IMR-90 (cell line): ENCODE data around the gene SEZ6L. TPM values are rescaled to one million over a fixed set of nuclear protein-coding genes. Genes with fewer than 3 reads are reported as not detected.

Experiments used
- ATAC-seq: fragments of 200-7000 bp; cut with Tn5 transposase; 2 replicates; pipeline ENCODE4 v1.9.1; 2020; ENCODE audit warnings: low read depth, mild to moderate bottlenecking, moderate library complexity
- BruUV-seq: library from RNA; stranded (reverse); fragments of 400-500 nt; replicated peaks from 2 replicates; lab custom pipeline; 2021; lab: Mats Ljungman, UMichigan
- CTCF ChIA-PET: fragments of 300-600 bp; formaldehyde crosslinking; extraction: SDS; loops from one replicate; lab custom pipeline; 2021; ENCODE audit warnings: antibody characterized with exemption; lab: Yijun Ruan, JAX
- POLR2A ChIA-PET: fragments of 300-600 bp; sonication (Branson Sonifier 250); formaldehyde crosslinking; loops from one replicate; lab custom pipeline; 2022; ENCODE audit warnings: antibody characterized with exemption; ENCODE audit not compliant: unreplicated experiment; lab: Charles Lee
- DNase-seq: peaks from one replicate; pipeline ENCODE4 v3.0.0; 2013
- H2AFZ ChIP-seq: replicated peaks from 2 replicates; pipeline ENCODE3; 2013; ENCODE audit warnings: low read length, mild to moderate bottlenecking; ENCODE audit not compliant: poor library complexity
- H2AK5ac ChIP-seq: 2 replicates; pipeline ENCODE4 v1.6.1; 2013; ENCODE audit warnings: low read depth, low read length, inconsistent platforms
- H2AK9ac ChIP-seq: replicated peaks from 2 replicates; pipeline ENCODE3; 2013; ENCODE audit warnings: mild to moderate bottlenecking, low read depth, low read length, moderate library complexity; ENCODE audit not compliant: poor library complexity
- H2BK120ac ChIP-seq: 2 replicates; pipeline ENCODE4 v1.6.1; 2013; ENCODE audit warnings: low read depth, low read length, inconsistent platforms
- H2BK15ac ChIP-seq: 3 replicates; pipeline ENCODE4 v1.6.1; 2013; ENCODE audit warnings: low read depth, low read length, inconsistent platforms
- H2BK20ac ChIP-seq: 2 replicates; pipeline ENCODE4 v1.6.1; 2013; ENCODE audit warnings: low read depth, mild to moderate bottlenecking, inconsistent platforms, low read length, moderate library complexity
- H2BK5ac ChIP-seq: 2 replicates; pipeline ENCODE4 v1.6.1; 2013; ENCODE audit warnings: mild to moderate bottlenecking, low read depth, low read length, inconsistent platforms; ENCODE audit not compliant: poor library complexity, severe bottlenecking
- H3K14ac ChIP-seq: replicated peaks from 2 replicates; pipeline ENCODE4 v1.6.1; 2013; ENCODE audit warnings: low read depth, low read length, inconsistent platforms
- H3K18ac ChIP-seq: 2 replicates; pipeline ENCODE4 v1.6.1; 2013; ENCODE audit warnings: low read depth, low read length, control low read depth
- H3K23ac ChIP-seq: 2 replicates; pipeline ENCODE4 v1.6.1; 2013; ENCODE audit warnings: low read depth, low read length, inconsistent platforms
- H3K27ac ChIP-seq: 2 replicates; pipeline ENCODE4 v1.5.1; 2013; ENCODE audit warnings: mild to moderate bottlenecking, control low read depth, low read length; ENCODE audit not compliant: insufficient read depth
- H3K27me3 ChIP-seq: 2 replicates; pipeline ENCODE4 v1.6.1; 2013; ENCODE audit warnings: low read length; ENCODE audit not compliant: control insufficient read depth, insufficient read depth
- H3K36me3 ChIP-seq: 2 replicates; pipeline ENCODE4 v1.6.1; 2013; ENCODE audit warnings: low read length, mixed read lengths; ENCODE audit not compliant: control insufficient read depth, insufficient read depth
- H3K4ac ChIP-seq: 2 replicates; pipeline ENCODE4 v1.6.1; 2013; ENCODE audit warnings: low read depth, low read length, inconsistent platforms
- H3K4me1 ChIP-seq: 2 replicates; pipeline ENCODE4 v1.6.1; 2013; ENCODE audit warnings: low read length, mixed read lengths; ENCODE audit not compliant: control insufficient read depth, insufficient read depth
- H3K4me2 ChIP-seq: 2 replicates; pipeline ENCODE4 v1.6.1; 2013; ENCODE audit warnings: low read depth, mild to moderate bottlenecking, control low read depth, low read length, moderate library complexity
- H3K4me3 ChIP-seq: 2 replicates; pipeline ENCODE4 v1.5.1; 2013; ENCODE audit warnings: low read depth, mild to moderate bottlenecking, control low read depth, low read length, moderate library complexity; ENCODE audit not compliant: insufficient read depth
- H3K56ac ChIP-seq: 2 replicates; pipeline ENCODE4 v1.6.1; 2013; ENCODE audit warnings: low read length, inconsistent platforms; ENCODE audit not compliant: insufficient read depth; ENCODE audit errors: extremely low read depth
- H3K79me1 ChIP-seq, 2 experiments: 2 replicates each; pipeline ENCODE4 v1.6.1; 2013; ENCODE audit warnings: low read length in 2 of 2, inconsistent platforms in 1 of 2, low read depth in 1 of 2
- H3K9ac ChIP-seq: 2 replicates; pipeline ENCODE4 v1.6.1; 2013; ENCODE audit warnings: low read depth, low read length, control low read depth
- H3K9me1 ChIP-seq: 2 replicates; pipeline ENCODE4 v1.6.1; 2013; ENCODE audit warnings: low read length, inconsistent platforms; ENCODE audit not compliant: insufficient read depth
- H3K9me3 ChIP-seq: 2 replicates; pipeline ENCODE4 v1.6.1; 2013; ENCODE audit warnings: low read length; ENCODE audit not compliant: control insufficient read depth, insufficient read depth
- H4K20me1 ChIP-seq: 2 replicates; pipeline ENCODE4 v1.6.1; 2013; ENCODE audit warnings: low read length, inconsistent platforms; ENCODE audit not compliant: insufficient read depth
- H4K5ac ChIP-seq: 2 replicates; pipeline ENCODE4 v1.6.1; 2013; ENCODE audit warnings: mild to moderate bottlenecking, low read depth, low read length, control low read depth
- H4K8ac ChIP-seq, 2 experiments: 2 replicates each; pipeline ENCODE4 v1.6.1; 2013; ENCODE audit warnings: low read depth in 2 of 2, low read length in 2 of 2, control low read depth in 1 of 2, inconsistent platforms in 1 of 2
- H4K91ac ChIP-seq: 2 replicates; pipeline ENCODE4 v1.6.1; 2013; ENCODE audit warnings: low read depth, low read length, inconsistent platforms; ENCODE audit not compliant: insufficient read depth
- CEBPB ChIP-seq: IDR thresholded peaks from 2 replicates; pipeline ENCODE4 v1.6.1; 2012; ENCODE audit warnings: low read depth, low read length, improper control_type of control experiment
- CHD1 ChIP-seq: IDR thresholded peaks from 2 replicates; pipeline ENCODE4 v1.6.1; 2012; ENCODE audit warnings: low read depth, low read length, improper control_type of control experiment
- CTCF ChIP-seq: conservative IDR thresholded peaks from 2 replicates; pipeline ENCODE4 v1.5.1; 2012; ENCODE audit warnings: mild to moderate bottlenecking, low read depth, low read length, improper control_type of control experiment
- ELK1 ChIP-seq: fragments of 150-350 bp; IDR thresholded peaks from 2 replicates; pipeline ENCODE4 v1.6.1; 2016; ENCODE audit warnings: low read depth, mild to moderate bottlenecking, low read length, moderate library complexity, borderline replicate concordance
- FOS ChIP-seq: fragments of 150-350 bp; IDR thresholded peaks from 2 replicates; pipeline ENCODE4 v1.6.1; 2016; ENCODE audit warnings: low read depth, low read length
- MAFK ChIP-seq: IDR thresholded peaks from 2 replicates; pipeline ENCODE4 v1.6.1; 2012; ENCODE audit warnings: low read depth, low read length, improper control_type of control experiment
- MAZ ChIP-seq: IDR thresholded peaks from 2 replicates; pipeline ENCODE4 v1.6.1; 2012; ENCODE audit warnings: low read depth, mild to moderate bottlenecking, low read length, improper control_type of control experiment, moderate library complexity, borderline replicate concordance
- MXI1 ChIP-seq: IDR thresholded peaks from 2 replicates; pipeline ENCODE4 v1.6.1; 2012; ENCODE audit warnings: low read depth, mild to moderate bottlenecking, low read length, moderate library complexity, borderline replicate concordance
- POLR2A ChIP-seq: IDR thresholded peaks from 2 replicates; pipeline ENCODE4 v1.6.1; 2012; ENCODE audit warnings: mild to moderate bottlenecking, low read depth, low read length
- RAD21 ChIP-seq: IDR thresholded peaks from 2 replicates; pipeline ENCODE4 v1.6.1; 2012; ENCODE audit warnings: low read length, improper control_type of control experiment
- RCOR1 ChIP-seq: IDR thresholded peaks from 2 replicates; pipeline ENCODE4 v1.6.1; 2012; ENCODE audit warnings: mild to moderate bottlenecking, low read length, improper control_type of control experiment; ENCODE audit not compliant: insufficient replicate concordance
- RFX5 ChIP-seq: IDR thresholded peaks from 2 replicates; pipeline ENCODE4 v1.8.0; 2012; ENCODE audit warnings: low read depth, mild to moderate bottlenecking, low read length, moderate library complexity
- SMC3 ChIP-seq: fragments of 150-350 bp; IDR thresholded peaks from 2 replicates; pipeline ENCODE4 v1.6.1; 2016; ENCODE audit warnings: low read depth, mild to moderate bottlenecking, antibody characterized with exemption, low read length, moderate library complexity
- USF2 ChIP-seq: fragments of 150-350 bp; IDR thresholded peaks from 2 replicates; pipeline ENCODE4 v1.6.1; 2017; ENCODE audit warnings: mild to moderate bottlenecking, antibody characterized with exemption, low read length, low read depth
- WGBS, 2 experiments: methylation state at CpG; one replicate each; pipeline versions ENCODE4 v1.1.5 to v1.1.7; 2013; ENCODE audit warnings: missing lambda C conversion rate in 2 of 2; ENCODE audit not compliant: insufficient read length in 1 of 2; ENCODE audit errors: extremely low coverage in 2 of 2; 5-methylcytosine and 5-hydroxymethylcytosine counted together
- dilution Hi-C: fragments of 300-500 bp; cut with HindIII; formaldehyde crosslinking; loops from one replicate; pipeline ENCODE4 v1.14.3; 2018; ENCODE audit warnings: low sequenced_read_pairs; ENCODE audit not compliant: unreplicated experiment
- in situ Hi-C: fragments of 300-500 bp; cut with MboI; formaldehyde crosslinking; loops from 3 replicates; pipeline ENCODE4 v1.14.3; 2019; ENCODE audit warnings: low sequenced_read_pairs, inconsistent platforms, mixed read lengths
- intact Hi-C: fragments of 100-400 bp; cut with micrococcal nuclease; formaldehyde crosslinking; loops from 2 replicates; pipeline ENCODE4 v1.10.0; 2022
- polyA plus RNA-seq, 3 experiments: library from polyadenylated mRNA; depleted of rRNA; stranded (reverse); fragments of >200 nt; gene quantifications; 2 replicates each; pipeline ENCODE4 v1.2.3, GENCODE V29; 2012; ENCODE audit warnings: low replicate concordance in 1 of 3
- total RNA-seq: library from RNA; depleted of rRNA; stranded (reverse); fragments of >200 nt; gene quantifications from 2 replicates; pipeline ENCODE4 v1.2.3, GENCODE V29; 2012

The SEZ6L gene
- total and polyA plus RNA-seq, 2 of the 4 experiments (the other 2 are of a cell fraction) = not detected

GRCh38 chr22:26429458-26430286, 260.4 kb downstream of the SEZ6L start:
- Histone ChIP-seq H2BK15ac (no peak overlapping the region), H4K5ac (no peak overlapping the region), H3K4me2 (peak overlapping the region; percentile 91), H3K9me1 (0 out of 2 replicates have a peak, but pooled peaks cover 6% of the 10 kb centered on the region), H3K27me3 (peaks cover 19% of the 10 kb centered on the region), H2AK9ac (peak overlapping the region; percentile 85), H3K14ac (peak overlapping the region; percentile 43; the same call in 1 of the 2 replicates), H3K4me1 (0 out of 2 replicates have a peak, but pooled peaks cover 2% of the 10 kb centered on the region), H4K8ac (peak overlapping the region; percentile 25 to 39; a peak in 1 of 4 replicates), H2AFZ (peak overlapping the region; percentile 90), H2BK120ac (no peak overlapping the region), H2BK20ac (no peak overlapping the region; the same call in 1 of the 2 replicates), H3K9ac (no peak overlapping the region), H2BK5ac (no peak overlapping the region), H3K56ac (no peak overlapping the region), H3K79me1 (no peaks in the 10 kb centered on the region), H3K23ac (peak overlapping the region; percentile 80), H3K18ac (no peak overlapping the region), H3K4ac (peak overlapping the region; percentile 55; the same call in 1 of the 2 replicates), H3K27ac (no peak overlapping the region), H4K91ac (no peak overlapping the region), H3K4me3 (peak overlapping the region; percentile 72), H3K9me3 (no peaks in the 10 kb centered on the region), H3K36me3 (no peaks in the 10 kb centered on the region; the same call in 1 of the 2 replicates), H2AK5ac (no peak overlapping the region), H4K20me1 (no peaks in the 10 kb centered on the region)
- ChIA-PET CTCF (interaction anchor here (1.1 kb wide), 1 partner anchor 62 kb away, joined by 3 read pairs; no protein-coding TSS in a partner anchor), POLR2A (no interaction called here)
- in situ Hi-C loops = no loop called here
- 2% methylated on average over 18 of the region's 50 CpGs; no CpG with 5 or more reads in 1 of the 2 experiments for WGBS, 2 experiments
- DNase-seq (no peak), ATAC-seq (peak; percentile 33)
- no TSS peak for BruUV-seq
- dilution Hi-C loops = no loop called here
- intact Hi-C loops = no loop called here
- TF ChIP-seq CTCF (no peak), RCOR1 (no peak), POLR2A (no peak), MAFK (no peak), FOS (no peak), SMC3 (no peak), MXI1 (no peak), ELK1 (no peak), CEBPB (no peak), CHD1 (no peak), MAZ (no peak), USF2 (no peak), RAD21 (no peak), RFX5 (no peak)
